ENCODE measurements around the gene SLC39A6. TPM values are rescaled to one million over a fixed set of nuclear protein-coding genes. Genes with fewer than 3 reads are reported as not detected.

Gene SLC39A6
- total and polyA plus RNA-seq, 2 of the 13 experiments (the other 11 are each of a cell fraction or from before 2014, with no cell fraction given): 41.7 to 59.2 TPM

GRCh38 chr18:36067055-36067957 lies 61.8 kb downstream of the SLC39A6 start, which contains the start of gene RPRD1A (continued):
- TF ChIP-seq ZNF574 (CRISPR knock-in tag; IDR thresholded peaks at IDR 0.05) (peak; percentile 76), ZNF678 (CRISPR knock-in tag; IDR thresholded peaks at IDR 0.05) (no peak), ZBTB39 (CRISPR knock-in tag; IDR thresholded peaks at IDR 0.05) (no peak), RBM22 (optimal IDR thresholded peaks at IDR 0.05; ENCODE audit: low read length) (no peak), NRL (CRISPR knock-in tag; IDR thresholded peaks at IDR 0.05; ENCODE audit: borderline replicate concordance) (peak; percentile 82; the same call in 1 of the 2 replicates), ZNF225 (CRISPR knock-in tag; IDR thresholded peaks at IDR 0.05) (0 out of 2 replicates have a peak, but pooled peaks have one; percentile 39), STAG1 (CRISPR knock-in tag; IDR thresholded peaks at IDR 0.05) (no peak), TBX3 (IDR thresholded peaks at IDR 0.05; ENCODE audit: borderline replicate concordance) (0 out of 2 replicates have a peak, but pooled peaks have one; percentile 12), SIX1 (CRISPR knock-in tag; IDR thresholded peaks at IDR 0.05; ENCODE audit: borderline replicate concordance) (no peak), ZNF331 (CRISPR knock-in tag; IDR thresholded peaks at IDR 0.05) (peak; percentile 53), HNF1A (IDR thresholded peaks at IDR 0.05; ENCODE audit: low read depth) (no peak), HNF1A (CRISPR knock-in tag; IDR thresholded peaks at IDR 0.05; ENCODE audit: borderline replicate concordance) (peak; percentile 41; the same call in 1 of the 2 replicates), CCAR2 (optimal IDR thresholded peaks at IDR 0.05; ENCODE audit: low read depth, low read length) (no peak), SCMH1 (CRISPR knock-in tag; IDR thresholded peaks at IDR 0.05; ENCODE audit: borderline replicate concordance) (no peak), GPBP1L1 (CRISPR knock-in tag; IDR thresholded peaks at IDR 0.05) (no peak), MYNN (CRISPR knock-in tag; IDR thresholded peaks at IDR 0.05; ENCODE audit: low read depth) (no peak), RAD21 (CRISPR knock-in tag; IDR thresholded peaks at IDR 0.05) (no peak), ZC3H13 (CRISPR knock-in tag; IDR thresholded peaks at IDR 0.05) (no peak)
